ENCODE results near the gene RET.

Gene RET

DNA sequence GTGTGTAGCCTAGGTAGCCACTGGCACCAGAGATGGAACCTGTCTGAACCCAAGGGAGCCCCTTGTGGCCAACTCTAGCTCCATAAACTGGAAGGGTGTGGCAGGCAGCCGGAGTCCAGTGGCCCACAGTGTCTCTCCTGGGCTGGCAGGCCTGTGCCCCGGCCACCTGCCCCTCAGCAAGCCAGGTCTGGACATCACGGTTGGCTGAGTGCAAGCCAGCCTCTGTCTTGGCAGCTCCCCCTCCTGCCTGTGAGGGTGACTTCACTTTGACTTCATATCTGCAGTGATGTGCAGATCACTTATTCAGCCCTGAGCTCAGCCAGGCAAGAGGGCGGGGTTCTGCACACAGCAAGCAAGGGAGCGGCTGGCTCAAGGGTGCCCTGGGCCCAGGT, 1.3 kb upstream of the RET start:
- peak; percentile 48 for DNase-seq (ENCODE audit: low spot score)
- TF ChIP-seq, protein P1, sequence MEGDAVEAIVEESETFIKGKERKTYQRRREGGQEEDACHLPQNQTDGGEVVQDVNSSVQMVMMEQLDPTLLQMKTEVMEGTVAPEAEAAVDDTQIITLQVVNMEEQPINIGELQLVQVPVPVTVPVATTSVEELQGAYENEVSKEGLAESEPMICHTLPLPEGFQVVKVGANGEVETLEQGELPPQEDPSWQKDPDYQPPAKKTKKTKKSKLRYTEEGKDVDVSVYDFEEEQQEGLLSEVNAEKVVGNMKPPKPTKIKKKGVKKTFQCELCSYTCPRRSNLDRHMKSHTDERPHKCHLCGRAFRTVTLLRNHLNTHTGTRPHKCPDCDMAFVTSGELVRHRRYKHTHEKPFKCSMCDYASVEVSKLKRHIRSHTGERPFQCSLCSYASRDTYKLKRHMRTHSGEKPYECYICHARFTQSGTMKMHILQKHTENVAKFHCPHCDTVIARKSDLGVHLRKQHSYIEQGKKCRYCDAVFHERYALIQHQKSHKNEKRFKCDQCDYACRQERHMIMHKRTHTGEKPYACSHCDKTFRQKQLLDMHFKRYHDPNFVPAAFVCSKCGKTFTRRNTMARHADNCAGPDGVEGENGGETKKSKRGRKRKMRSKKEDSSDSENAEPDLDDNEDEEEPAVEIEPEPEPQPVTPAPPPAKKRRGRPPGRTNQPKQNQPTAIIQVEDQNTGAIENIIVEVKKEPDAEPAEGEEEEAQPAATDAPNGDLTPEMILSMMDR (IDR thresholded peaks at IDR 0.05; ENCODE audit: extremely low read depth, missing control alignments): no peak

DNA sequence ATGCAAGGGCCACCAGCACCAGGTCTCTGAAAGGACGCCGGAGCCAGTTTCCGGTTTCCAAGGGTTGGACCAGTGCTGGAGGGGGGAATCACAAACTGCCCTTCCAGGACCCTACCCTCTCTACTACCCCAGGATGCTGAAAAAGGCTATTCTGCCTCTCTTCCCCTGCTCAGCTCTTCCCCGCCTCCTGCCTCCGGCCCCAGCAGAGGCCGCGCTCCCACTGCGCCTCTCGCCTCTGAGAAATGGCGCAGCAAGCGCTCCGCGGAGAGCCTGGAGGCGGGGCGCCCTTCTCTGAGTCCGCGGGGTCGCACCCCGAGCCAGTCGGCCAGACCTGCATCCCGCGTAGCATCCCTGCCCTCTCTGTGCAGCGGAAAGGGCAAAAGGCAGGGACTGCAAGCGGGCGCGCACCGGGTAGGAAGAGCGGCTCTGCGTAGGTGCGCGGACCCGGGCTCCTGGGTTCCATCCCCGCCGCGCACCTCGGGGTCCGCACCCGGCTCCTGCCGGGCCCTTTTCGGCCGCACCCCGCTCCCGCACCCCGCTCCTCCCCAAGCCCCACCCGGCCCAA, 476 bp upstream of the RET start:
- DNase-seq (ENCODE audit: low spot score): no peak
- TF ChIP-seq, protein P1 (IDR thresholded peaks at IDR 0.05; ENCODE audit: extremely low read depth, missing control alignments): no peak

GRCh38 chr10:43077421-43078171, 727 bp downstream of the RET start:
- TF ChIP-seq, protein P1 (IDR thresholded peaks at IDR 0.05; ENCODE audit: extremely low read depth, missing control alignments): no peak
- DNase-seq (ENCODE audit: low spot score): peak; percentile 40

DNA sequence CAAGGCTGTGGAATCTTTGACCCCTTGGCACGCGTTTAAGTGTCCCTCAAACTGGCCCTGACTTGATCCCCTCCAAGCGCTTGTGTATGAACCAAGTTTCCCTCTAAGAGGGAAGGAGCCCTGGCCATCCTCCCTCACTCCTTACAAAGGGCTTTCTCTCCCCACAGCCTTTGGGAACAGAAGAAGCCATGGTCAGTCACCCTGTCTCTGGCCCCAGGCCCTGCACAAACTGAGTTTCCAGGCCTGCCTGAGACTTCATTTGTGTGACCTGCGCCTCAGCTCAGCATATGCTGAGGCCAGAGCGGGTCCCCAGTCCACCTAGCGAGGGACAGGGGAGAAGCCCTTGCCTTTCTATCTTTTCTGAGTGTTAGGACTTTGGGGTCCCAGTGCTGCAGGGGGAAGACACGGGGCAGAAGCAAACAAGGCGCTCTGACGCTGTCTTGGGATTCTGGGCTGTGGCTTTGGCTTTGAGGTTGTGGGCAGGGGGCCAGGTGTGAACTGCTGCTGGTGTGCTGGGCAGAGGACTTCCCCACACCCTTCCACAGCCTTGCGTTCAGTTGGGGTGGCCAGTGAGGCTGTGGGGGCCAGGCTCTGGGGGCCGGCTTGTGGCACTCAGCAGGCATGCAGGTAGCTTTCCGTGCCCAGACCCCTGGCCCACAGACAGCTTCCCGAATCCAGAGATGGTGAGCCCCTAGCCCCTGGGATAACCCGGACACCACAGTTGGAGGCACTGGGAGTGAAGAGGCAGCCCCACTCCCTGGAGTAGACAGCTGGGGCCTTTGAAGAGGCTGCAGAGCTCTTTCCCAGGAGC, 1.5 kb downstream of the RET start:
- peak; percentile 37 for DNase-seq (ENCODE audit: low spot score)
- TF ChIP-seq, protein P1 (IDR thresholded peaks at IDR 0.05; ENCODE audit: extremely low read depth, missing control alignments): no peak

- DNase-seq (ENCODE audit: low spot score): peak; percentile 76
Observed at GRCh38 chr10:43078986-43079273, 2.1 kb downstream of the RET start.

DNA sequence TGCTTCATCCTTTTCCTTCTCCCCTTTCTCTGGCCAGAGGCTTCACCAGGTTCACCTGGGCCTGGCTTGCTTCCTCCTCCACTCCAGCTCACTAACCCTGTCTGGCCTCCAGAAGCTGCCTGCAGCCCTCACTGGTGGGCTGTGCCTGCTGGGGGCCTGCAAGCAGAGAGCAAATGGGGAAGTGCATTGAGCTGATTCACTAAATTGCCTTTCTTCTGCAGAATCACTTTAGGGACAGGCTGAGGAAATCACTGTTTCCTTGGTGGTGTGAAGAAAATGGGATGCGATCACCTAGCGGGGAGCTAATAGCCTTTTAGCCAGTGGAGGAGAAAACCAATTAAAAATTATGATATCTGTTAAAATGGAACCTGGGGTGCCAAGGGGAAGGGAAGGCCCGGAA, 3.0 kb downstream of the RET start:
- TF ChIP-seq, protein P1 (IDR thresholded peaks at IDR 0.05; ENCODE audit: extremely low read depth, missing control alignments): no peak

More at GRCh38 chr10:43078986-43079273, 2.1 kb downstream of the RET start:
- TF ChIP-seq, protein P1 (IDR thresholded peaks at IDR 0.05; ENCODE audit: extremely low read depth, missing control alignments): peak; percentile 54

GRCh38 chr10:43082087-43082486, 5.2 kb downstream of the RET start:
- TF ChIP-seq, protein P1 (IDR thresholded peaks at IDR 0.05; ENCODE audit: extremely low read depth, missing control alignments): no peak
- no peak for DNase-seq (ENCODE audit: low spot score)

More for the DNA sequence above, 3.0 kb downstream of the RET start:
- no peak for DNase-seq (ENCODE audit: low spot score)

Data from GM20000 (cell line).